ENCODE measurements around the gene BACE1. TPM values are rescaled to one million over a fixed set of nuclear protein-coding genes. Genes with fewer than 3 reads are reported as not detected.
A peak's percentile ranks its signal among the peaks of the same experiment; 100 is the strongest.

The BACE1 gene
- total RNA-seq, 1 experiment from 2014 or later = 11.2 TPM

DNA sequence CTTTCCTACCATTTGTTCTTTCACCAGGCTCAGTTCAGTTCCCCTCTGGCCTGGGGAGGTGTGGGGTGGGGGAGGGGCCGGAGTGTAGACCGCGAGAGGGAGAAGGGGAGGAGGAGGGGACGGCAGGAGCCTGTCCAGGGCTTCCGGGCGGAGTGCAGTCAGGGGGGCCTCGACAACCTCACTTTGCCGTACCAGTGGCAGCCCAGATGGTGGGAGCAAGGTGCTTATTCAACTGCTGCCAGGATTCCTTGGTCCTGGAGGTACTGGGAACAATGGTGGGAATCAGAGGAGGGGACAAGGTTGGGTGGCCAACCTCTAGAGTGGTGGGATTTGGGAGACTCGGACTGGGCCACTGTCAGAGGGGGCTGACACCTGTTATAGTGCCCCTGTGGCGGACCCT, 1.2 kb downstream of the BACE1 start:
- CTCF ChIA-PET = interaction anchor here (1.8 kb wide), 1 partner anchor 501 kb away, joined by 4 read pairs; no protein-coding TSS in a partner anchor
- no peak for DNase-seq
- no peak for TF ChIP-seq CTCF (IDR thresholded peaks at IDR 0.05; ENCODE audit: insufficient read depth in 1 of 2, low read depth in 1 of 2, low read length in 1 of 2, severe bottlenecking in 1 of 2, unreplicated experiment in 1 of 2)
- no TSS peak for BruUV-seq (replicated peaks)
- Histone ChIP-seq H3K4me1 (peaks cover 7% of the 10 kb centered on the region), H3K27me3 (replicated peaks; ENCODE audit: control insufficient read depth, insufficient read depth, low read length) (no peaks in the 10 kb centered on the region), H3K9me3 (no peaks in the 10 kb centered on the region), H3K4me3 (ENCODE audit: low read depth, low read length) (peak overlapping the region; percentile 0; the same call in 1 of the 2 replicates), H3K36me3 (ENCODE audit: control insufficient read depth, insufficient read depth, low read length) (no peaks in the 10 kb centered on the region)
- H3K27ac Mint-ChIP-seq (ENCODE audit: unreplicated experiment) = no peak overlapping the region
- peaks cover 5% of the 10 kb centered on the region for H3K36me3 Mint-ChIP-seq (ENCODE audit: insufficient read depth, unreplicated experiment)
- H3K4me1 Mint-ChIP-seq (ENCODE audit: low read depth, unreplicated experiment) = peaks cover 7% of the 10 kb centered on the region
- POLR2A ChIA-PET = no interaction called here
- H3K9me3 Mint-ChIP-seq (ENCODE audit: unreplicated experiment) = no peaks in the 10 kb centered on the region
- H3K27me3 Mint-ChIP-seq (ENCODE audit: insufficient read depth, unreplicated experiment) = no peaks in the 10 kb centered on the region
- intact Hi-C loops (cut with micrococcal nuclease; ENCODE audit: unreplicated experiment) = no loop called here
- peak overlapping the region; percentile 74 for H3K4me3 Mint-ChIP-seq (ENCODE audit: unreplicated experiment)

DNA sequence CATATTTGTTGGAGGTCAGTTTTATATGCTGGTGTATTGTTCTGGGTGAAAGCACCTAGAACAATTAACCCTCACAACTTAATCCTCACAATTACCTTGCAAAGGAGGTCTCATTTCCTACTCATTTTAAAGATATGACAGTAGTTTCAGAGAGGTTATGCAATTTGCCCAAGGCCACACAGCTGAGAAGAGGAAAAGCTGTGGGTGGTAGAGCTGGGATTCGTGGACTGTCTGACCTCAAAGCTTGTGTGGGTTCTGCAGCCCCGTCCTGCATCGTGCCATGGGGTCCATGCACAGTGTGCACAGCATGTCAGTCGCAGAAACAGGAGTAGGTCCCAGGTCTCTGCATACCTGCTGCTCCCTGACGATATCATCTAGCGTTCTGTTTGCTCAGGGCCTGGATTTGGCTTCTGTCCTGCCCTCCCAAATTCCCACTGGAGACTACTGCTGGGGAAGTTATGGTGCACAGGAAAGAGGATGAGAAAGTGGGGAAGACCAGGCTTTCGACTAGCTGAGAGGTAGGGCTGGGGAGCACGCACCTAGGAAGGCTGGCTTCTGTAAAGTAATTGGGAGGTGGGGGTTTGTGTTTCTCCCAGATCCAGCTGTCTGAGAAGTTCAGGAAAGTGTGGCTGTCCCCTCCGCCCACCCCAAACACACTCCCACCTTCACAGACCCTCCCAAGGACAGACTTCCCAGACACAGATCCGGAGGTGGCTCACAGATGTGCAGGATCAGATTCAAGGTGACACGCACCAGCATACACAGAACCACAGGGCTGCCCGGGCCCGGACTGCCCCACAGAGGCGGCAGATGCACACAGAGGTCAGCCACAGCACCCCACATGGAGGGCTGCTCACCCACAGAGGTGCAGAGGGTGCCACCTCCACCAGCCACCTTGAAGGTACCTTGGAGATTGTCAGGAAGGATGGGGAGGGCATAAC, 2.0 kb downstream of the BACE1 start:
- no peak for TF ChIP-seq CTCF (IDR thresholded peaks at IDR 0.05; ENCODE audit: insufficient read depth in 1 of 2, low read depth in 1 of 2, low read length in 1 of 2, severe bottlenecking in 1 of 2, unreplicated experiment in 1 of 2)
- H3K4me3 Mint-ChIP-seq (ENCODE audit: unreplicated experiment) = peak overlapping the region; percentile 74
- TSS peak; percentile 15 for BruUV-seq (replicated peaks)
- DNase-seq = no peak
- no peaks in the 10 kb centered on the region for H3K9me3 ChIP-seq
- no peaks in the 10 kb centered on the region for H3K27me3 Mint-ChIP-seq (ENCODE audit: insufficient read depth, unreplicated experiment)
- H3K4me1 Mint-ChIP-seq (ENCODE audit: low read depth, unreplicated experiment) = peaks cover 7% of the 10 kb centered on the region
- POLR2A ChIA-PET = no interaction called here
- intact Hi-C loops (cut with micrococcal nuclease; ENCODE audit: unreplicated experiment) = no loop called here
- CTCF ChIA-PET = interaction anchor here (1.8 kb wide), 1 partner anchor 500 kb away, joined by 4 read pairs; no protein-coding TSS in a partner anchor
- H3K4me3 ChIP-seq (ENCODE audit: low read depth, low read length) = no peak overlapping the region
- no peaks in the 10 kb centered on the region for H3K9me3 Mint-ChIP-seq (ENCODE audit: unreplicated experiment)
- peaks cover 5% of the 10 kb centered on the region for H3K36me3 Mint-ChIP-seq (ENCODE audit: insufficient read depth, unreplicated experiment)
- no peak overlapping the region for H3K27ac Mint-ChIP-seq (ENCODE audit: unreplicated experiment)
- no peaks in the 10 kb centered on the region for H3K27me3 ChIP-seq (replicated peaks; ENCODE audit: control insufficient read depth, insufficient read depth, low read length)
- H3K4me1 ChIP-seq = peaks cover 7% of the 10 kb centered on the region
- no peaks in the 10 kb centered on the region for H3K36me3 ChIP-seq (ENCODE audit: control insufficient read depth, insufficient read depth, low read length)

- Histone ChIP-seq H3K27me3 (replicated peaks; ENCODE audit: control insufficient read depth, insufficient read depth, low read length) (no peaks in the 10 kb centered on the region), H3K4me1 (peaks cover 7% of the 10 kb centered on the region), H3K9me3 (no peaks in the 10 kb centered on the region), H3K36me3 (ENCODE audit: control insufficient read depth, insufficient read depth, low read length) (no peaks in the 10 kb centered on the region), H3K4me3 (ENCODE audit: low read depth, low read length) (no peak overlapping the region)
- H3K9me3 Mint-ChIP-seq (ENCODE audit: unreplicated experiment) = no peaks in the 10 kb centered on the region
- no peak overlapping the region for H3K4me3 Mint-ChIP-seq (ENCODE audit: unreplicated experiment)
- peaks cover 5% of the 10 kb centered on the region for H3K36me3 Mint-ChIP-seq (ENCODE audit: insufficient read depth, unreplicated experiment)
- no peaks in the 10 kb centered on the region for H3K27me3 Mint-ChIP-seq (ENCODE audit: insufficient read depth, unreplicated experiment)
- H3K4me1 Mint-ChIP-seq (ENCODE audit: low read depth, unreplicated experiment) = peaks cover 7% of the 10 kb centered on the region
- no peak overlapping the region for H3K27ac Mint-ChIP-seq (ENCODE audit: unreplicated experiment)
- BruUV-seq (replicated peaks) = no TSS peak
- TF ChIP-seq CTCF (IDR thresholded peaks at IDR 0.05; ENCODE audit: insufficient read depth in 1 of 2, low read depth in 1 of 2, low read length in 1 of 2, severe bottlenecking in 1 of 2, unreplicated experiment in 1 of 2) = no peak
- POLR2A ChIA-PET = no interaction called here
- intact Hi-C loops (cut with micrococcal nuclease; ENCODE audit: unreplicated experiment) = no loop called here
- no peak for DNase-seq
- CTCF ChIA-PET = no interaction called here
These were observed 3.0 kb downstream of the BACE1 start for GRCh38 chr11:117313091-117313490.
